ENCODE measurements around the gene SERPING1.
A peak's percentile ranks its signal among the peaks of the same experiment; 100 is the strongest.

The SERPING1 gene

GRCh38 chr11:57641011-57641807 lies 43.7 kb downstream of the SERPING1 start:
- ChIA-PET POLR2A (interaction anchor here (0.5 to 0.7 kb wide), 2 partner anchors 51 to 103 kb away, joined by 3 read pairs; no protein-coding TSS in a partner anchor), CTCF (interaction anchor here (0.7 to 14.1 kb wide), 48 partner anchors 8 to 988 kb away, joined by 3 to 295 read pairs (median 5); partner anchors contain the start of genes RTN4RL2, SLC43A1, TIMM10 and UBE2L6)
- TF ChIP-seq CTCF (IDR thresholded peaks at IDR 0.05; ENCODE audit: control extremely low read depth, extremely low read depth, low read depth, missing control alignments): peak; percentile 46
- DNase-seq (ENCODE audit: extremely low spot score): peak; percentile 65

- DNase-seq (ENCODE audit: extremely low spot score): no peak
- CTCF ChIA-PET: interaction anchor here (0.9 to 14.1 kb wide), 40 partner anchors 7 to 1129 kb away, joined by 3 to 295 read pairs (median 4); partner anchors contain the start of genes P2RX3, PRG2, RTN4RL2 and TIMM10
- POLR2A ChIA-PET: interaction anchor here (0.5 to 0.6 kb wide), 2 partner anchors 111 to 186 kb away, joined by 3 to 5 read pairs; no protein-coding TSS in a partner anchor
- no peak for TF ChIP-seq CTCF (IDR thresholded peaks at IDR 0.05; ENCODE audit: control extremely low read depth, extremely low read depth, low read depth, missing control alignments)
Observed at GRCh38 chr11:57643802-57644201, 46.3 kb downstream of the SERPING1 start.

- peak; percentile 82 for DNase-seq (ENCODE audit: extremely low spot score)
- POLR2A ChIA-PET: interaction anchor here (0.6 kb wide), 1 partner anchor 112 kb away, joined by 3 read pairs; no protein-coding TSS in a partner anchor
- CTCF ChIA-PET: interaction anchor here (0.5 to 14.1 kb wide), 58 partner anchors 8 to 1128 kb away, joined by 3 to 295 read pairs (median 4); partner anchors contain the start of genes OR5B21, P2RX3, PRG2 and RTN4RL2
- TF ChIP-seq CTCF (IDR thresholded peaks at IDR 0.05; ENCODE audit: control extremely low read depth, extremely low read depth, low read depth, missing control alignments): peak; percentile 65
Observed at GRCh38 chr11:57644748-57645688, 47.5 kb downstream of the SERPING1 start.

- POLR2A ChIA-PET: no interaction called here
- DNase-seq (ENCODE audit: extremely low spot score): no peak
- CTCF ChIA-PET: interaction anchor here (1.2 to 14.1 kb wide), 7 partner anchors 9 to 188 kb away, joined by 3 to 295 read pairs (median 12); partner anchors contain the start of genes TIMM10 and UBE2L6
- no peak for TF ChIP-seq CTCF (IDR thresholded peaks at IDR 0.05; ENCODE audit: control extremely low read depth, extremely low read depth, low read depth, missing control alignments)
Observed at GRCh38 chr11:57645689-57646085, 48.2 kb downstream of the SERPING1 start.

- TF ChIP-seq CTCF (IDR thresholded peaks at IDR 0.05; ENCODE audit: control extremely low read depth, extremely low read depth, low read depth, missing control alignments): no peak
- ChIA-PET POLR2A (no interaction called here), CTCF (interaction anchor here (1.5 to 14.1 kb wide), 4 partner anchors 10 to 188 kb away, joined by 4 to 295 read pairs (median 82); partner anchors contain the start of gene UBE2L6)
- DNase-seq (ENCODE audit: extremely low spot score): no peak
Observed at GRCh38 chr11:57646194-57646798, 48.8 kb downstream of the SERPING1 start.
